Caco-2 (cell line): ENCODE data around the gene ESPL1. TPM values are rescaled to one million over a fixed set of nuclear protein-coding genes. Genes with fewer than 3 reads are reported as not detected.
A peak's percentile ranks its signal among the peaks of the same experiment; 100 is the strongest.

Experiments used
- Bru-seq: library from RNA; stranded (reverse); fragments of 400-500 nt; gene quantifications from one replicate; lab custom pipeline; 2021; lab: Mats Ljungman, UMichigan
- BruChase-seq, 2 experiments: library from RNA; stranded (reverse); fragments of 400-500 nt; gene quantifications; one replicate each; lab custom pipeline; 2021; lab: Mats Ljungman, UMichigan
- BruUV-seq: library from RNA; stranded (reverse); fragments of 400-500 nt; replicated peaks from 2 replicates; lab custom pipeline; 2021; lab: Mats Ljungman, UMichigan
- CTCF ChIA-PET: fragments of 300-600 bp; sonication (Branson Sonifier 250); formaldehyde crosslinking; loops from one replicate; lab custom pipeline; 2022; ENCODE audit warnings: antibody characterized with exemption; lab: Charles Lee
- POLR2A ChIA-PET: fragments of 300-600 bp; sonication (Branson Sonifier 250); formaldehyde crosslinking; loops from one replicate; lab custom pipeline; 2022; ENCODE audit warnings: antibody characterized with exemption; lab: Charles Lee
- DNase-seq, 2 experiments: peaks; one replicate each; pipeline versions ENCODE4 v3.0.0 to v3.0.0-alpha.2; 2020 to 2022
- H3K27me3 ChIP-seq: replicated peaks from 2 replicates; pipeline ENCODE4 v1.6.0; 2011; ENCODE audit warnings: low read length; ENCODE audit not compliant: control insufficient read depth, insufficient read depth
- H3K36me3 ChIP-seq: 2 replicates; pipeline ENCODE4 v1.5.1; 2011; ENCODE audit warnings: low read length; ENCODE audit not compliant: control insufficient read depth, insufficient read depth
- H3K4me1 ChIP-seq: fragments of 250-450 bp; sonication (Bioruptor Pico); 2 replicates; pipeline ENCODE4 v1.5.1; 2020; ENCODE audit warnings: mild to moderate bottlenecking
- H3K4me3 ChIP-seq: 2 replicates; pipeline ENCODE4 v1.5.1; 2011; ENCODE audit warnings: low read depth, mild to moderate bottlenecking, control low read depth, low read length
- H3K9me3 ChIP-seq: fragments of 250-450 bp; sonication (Bioruptor Pico); 2 replicates; pipeline ENCODE4 v1.5.1; 2020; ENCODE audit warnings: mild to moderate bottlenecking, moderate library complexity
- H3K27ac Mint-ChIP-seq: one replicate; pipeline ENCODE4 v1.8.0; 2022; ENCODE audit warnings: mixed read lengths; ENCODE audit not compliant: unreplicated experiment
- H3K27me3 Mint-ChIP-seq: one replicate; pipeline ENCODE4 v1.8.0; 2022; ENCODE audit warnings: mixed read lengths; ENCODE audit not compliant: insufficient read depth, unreplicated experiment
- H3K36me3 Mint-ChIP-seq: one replicate; pipeline ENCODE4 v1.8.0; 2022; ENCODE audit warnings: mild to moderate bottlenecking, mixed read lengths; ENCODE audit not compliant: insufficient read depth, unreplicated experiment
- H3K4me1 Mint-ChIP-seq: one replicate; pipeline ENCODE4 v1.8.0; 2022; ENCODE audit warnings: low read depth, mixed read lengths; ENCODE audit not compliant: unreplicated experiment
- H3K4me3 Mint-ChIP-seq: one replicate; pipeline ENCODE4 v1.8.0; 2022; ENCODE audit warnings: mild to moderate bottlenecking, moderate library complexity, mixed read lengths; ENCODE audit not compliant: unreplicated experiment
- H3K9me3 Mint-ChIP-seq: one replicate; pipeline ENCODE4 v1.8.0; 2022; ENCODE audit warnings: mixed read lengths; ENCODE audit not compliant: unreplicated experiment
- intact Hi-C: fragments of 100-400 bp; cut with micrococcal nuclease; formaldehyde crosslinking; loops from one replicate; pipeline ENCODE4 v1.10.0; 2022; ENCODE audit not compliant: unreplicated experiment
- long read RNA-seq: library from polyadenylated mRNA; stranded (forward); transcript quantifications from one replicate; pipeline ENCODE4 v2.0.0, GENCODE V29; 2022
- total RNA-seq: library from RNA; stranded (reverse); gene quantifications from 2 replicates; pipeline ENCODE4 v1.2.3, GENCODE V29; 2022
- TF ChIP-seq, protein P1 (sequence below), 2 experiments: fragments of 200-600 bp in 1 of 2; IDR thresholded peaks; 1 replicate in 1 of 2; 2 replicates in 1 of 2; pipeline versions ENCODE4 v1.5.1 to v1.8.0; 2011 to 2022; ENCODE audit warnings: antibody characterized with exemption in 1 of 2, control low read depth in 1 of 2, inconsistent platforms in 1 of 2, low read depth in 1 of 2, low read length in 1 of 2, mild to moderate bottlenecking in 1 of 2, moderate library complexity in 1 of 2; ENCODE audit not compliant: insufficient read depth in 1 of 2, severe bottlenecking in 1 of 2, unreplicated experiment in 1 of 2

ESPL1 gene
- 32.3 and 34.9 TPM in 2 replicates for total RNA-seq
- percentile 53 among the genes with signal in this experiment for Bru-seq, nascent RNA
- BruChase-seq, experiment 1, labeled RNA remaining after a 2-hour chase: percentile 61 among the genes with signal in this experiment
- percentile 66 among the genes with signal in this experiment for BruChase-seq, experiment 2, labeled RNA remaining after a 6-hour chase
- long read RNA-seq, full-length matches to known transcripts: 4 of 35 reads
- long read RNA-seq, partial matches to known transcripts: 25 of 35 reads
- long read RNA-seq, other reads (novel, unspliced or antisense): 6 of 35 reads

- H3K4me1 ChIP-seq: no peaks in the 10 kb centered on the region
- peak within 1 kb of the TSS; percentile 99 for H3K4me3 Mint-ChIP-seq
- no peaks in the 10 kb centered on the region for H3K27me3 ChIP-seq
- ChIA-PET POLR2A (interaction anchor here (1.4 kb wide), 1 partner anchor 87 kb away, joined by 6 read pairs; the partner anchor contains the start of genes CSAD and ZNF740), CTCF (interaction anchor here (0.6 to 3.0 kb wide), 8 partner anchors 25 to 206 kb away, joined by 3 to 13 read pairs (median 4); partner anchors contain the start of genes AAAS and SPRYD3)
- TF ChIP-seq, protein P1, sequence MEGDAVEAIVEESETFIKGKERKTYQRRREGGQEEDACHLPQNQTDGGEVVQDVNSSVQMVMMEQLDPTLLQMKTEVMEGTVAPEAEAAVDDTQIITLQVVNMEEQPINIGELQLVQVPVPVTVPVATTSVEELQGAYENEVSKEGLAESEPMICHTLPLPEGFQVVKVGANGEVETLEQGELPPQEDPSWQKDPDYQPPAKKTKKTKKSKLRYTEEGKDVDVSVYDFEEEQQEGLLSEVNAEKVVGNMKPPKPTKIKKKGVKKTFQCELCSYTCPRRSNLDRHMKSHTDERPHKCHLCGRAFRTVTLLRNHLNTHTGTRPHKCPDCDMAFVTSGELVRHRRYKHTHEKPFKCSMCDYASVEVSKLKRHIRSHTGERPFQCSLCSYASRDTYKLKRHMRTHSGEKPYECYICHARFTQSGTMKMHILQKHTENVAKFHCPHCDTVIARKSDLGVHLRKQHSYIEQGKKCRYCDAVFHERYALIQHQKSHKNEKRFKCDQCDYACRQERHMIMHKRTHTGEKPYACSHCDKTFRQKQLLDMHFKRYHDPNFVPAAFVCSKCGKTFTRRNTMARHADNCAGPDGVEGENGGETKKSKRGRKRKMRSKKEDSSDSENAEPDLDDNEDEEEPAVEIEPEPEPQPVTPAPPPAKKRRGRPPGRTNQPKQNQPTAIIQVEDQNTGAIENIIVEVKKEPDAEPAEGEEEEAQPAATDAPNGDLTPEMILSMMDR (IDR thresholded peaks at IDR 0.05; ENCODE audit: insufficient read depth in 1 of 2, low read depth in 1 of 2, low read length in 1 of 2, severe bottlenecking in 1 of 2, unreplicated experiment in 1 of 2): peak in 1 of 2 experiments; percentile 46
- DNase-seq: peak; percentile 63 to 76
- H3K9me3 ChIP-seq: no peaks in the 10 kb centered on the region
- intact Hi-C loops: loop anchor here (1.0 kb wide), 1 partner anchor 55 kb away; no protein-coding TSS in a partner anchor
- H3K36me3 ChIP-seq: no peaks in the 10 kb centered on the region
- peak within 1 kb of the TSS; percentile 92 for H3K27ac Mint-ChIP-seq
- no TSS peak for BruUV-seq
- no peaks in the 10 kb centered on the region for H3K27me3 Mint-ChIP-seq
- peak within 1 kb of the TSS; percentile 75 for H3K4me3 ChIP-seq
- H3K36me3 Mint-ChIP-seq: peaks cover 18% of the 10 kb centered on the region
- H3K9me3 Mint-ChIP-seq: no peaks in the 10 kb centered on the region
- H3K4me1 Mint-ChIP-seq: peaks cover 9% of the 10 kb centered on the region
These were observed at the start of gene ESPL1 for GRCh38 chr12:53267999-53268629. TSS of gene ESPL1 (plus strand) at chr12:53268299. CDS start at chr12:53268767, 468 bp downstream.

GRCh38 chr12:53218551-53219291 lies 49.4 kb upstream of the ESPL1 start:
- no peak overlapping the region for H3K27ac Mint-ChIP-seq
- peaks cover 35% of the 10 kb centered on the region for H3K4me1 Mint-ChIP-seq
- H3K9me3 ChIP-seq: no peaks in the 10 kb centered on the region
- peaks cover 10% of the 10 kb centered on the region for H3K36me3 Mint-ChIP-seq
- no peak overlapping the region for H3K4me3 ChIP-seq
- peak overlapping the region; percentile 97 for H3K4me3 Mint-ChIP-seq
- no peak for DNase-seq
- intact Hi-C loops: no loop called here
- TF ChIP-seq, protein P1 (IDR thresholded peaks at IDR 0.05; ENCODE audit: insufficient read depth in 1 of 2, low read depth in 1 of 2, low read length in 1 of 2, severe bottlenecking in 1 of 2, unreplicated experiment in 1 of 2): no peak
- peaks cover 20% of the 10 kb centered on the region for H3K4me1 ChIP-seq
- no TSS peak for BruUV-seq
- H3K27me3 Mint-ChIP-seq: no peaks in the 10 kb centered on the region
- ChIA-PET POLR2A (interaction anchor here (0.6 kb wide), 1 partner anchor 64 kb away, joined by 3 read pairs; no protein-coding TSS in a partner anchor), CTCF (interaction anchor here (0.7 to 0.8 kb wide), 2 partner anchors 33 to 162 kb away, joined by 3 read pairs; a partner anchor contains a TSS)
- H3K36me3 ChIP-seq: no peaks in the 10 kb centered on the region
- H3K27me3 ChIP-seq: no peaks in the 10 kb centered on the region
- H3K9me3 Mint-ChIP-seq: no peaks in the 10 kb centered on the region
